Measurements from ENCODE around the gene CUX1.

CUX1 gene

DNA sequence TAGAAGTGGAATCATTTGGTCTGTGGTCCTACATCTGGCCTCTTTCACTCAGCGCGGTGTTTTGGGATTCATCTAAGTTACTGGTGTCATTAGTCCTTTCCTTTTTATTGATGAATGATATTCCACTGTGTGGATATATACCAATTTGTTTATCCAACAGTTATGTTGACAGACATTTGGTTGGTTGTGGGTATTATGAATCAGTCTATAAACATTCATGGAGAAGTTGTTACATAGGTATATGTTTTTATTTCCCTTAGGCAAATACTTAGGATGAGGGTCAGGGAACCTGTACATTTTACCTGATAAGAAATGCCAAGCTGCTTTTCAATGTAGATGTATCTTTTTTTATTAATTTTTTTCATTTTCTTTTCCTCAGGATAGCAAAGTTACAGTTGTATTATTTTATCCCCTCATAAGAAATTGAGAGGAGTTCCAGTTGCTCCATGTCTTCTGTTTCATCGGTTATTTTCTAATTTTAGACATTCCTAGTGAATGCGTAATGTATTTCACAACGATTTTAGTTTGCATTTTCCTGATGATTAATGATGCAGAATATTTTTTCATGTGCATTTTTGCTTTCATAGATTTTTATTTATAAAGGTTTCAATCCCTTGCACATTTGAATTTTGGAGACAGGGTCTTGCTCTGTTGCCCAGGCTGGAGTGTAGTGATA, 265.4 kb downstream of the CUX1 start:
- DNase-seq = no peak

DNA sequence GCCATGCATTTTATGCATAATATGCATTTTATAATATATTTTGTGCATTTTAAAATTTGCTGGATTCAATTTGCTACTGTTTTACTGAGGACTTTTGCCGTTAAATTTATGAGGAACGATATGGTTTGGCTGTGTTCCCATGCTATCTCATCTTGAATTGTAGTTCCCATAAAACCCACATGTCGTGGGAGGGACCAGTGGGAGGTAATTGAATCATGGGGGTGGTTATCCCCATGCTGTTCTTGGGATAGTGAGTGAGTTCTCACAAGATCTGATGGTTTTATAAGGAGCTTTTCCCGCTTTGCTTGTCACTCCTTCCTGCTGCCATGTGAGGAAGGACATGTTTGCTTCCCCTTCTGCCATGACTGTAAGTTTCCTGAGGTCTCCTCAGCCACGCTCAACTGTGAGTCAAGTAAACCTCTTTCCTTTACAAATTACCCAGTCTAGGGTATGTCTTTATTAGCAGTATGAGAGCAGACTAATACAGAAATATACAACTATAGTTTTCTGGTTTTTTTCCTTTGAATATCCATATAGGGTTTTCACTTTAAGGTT, 267.9 kb downstream of the CUX1 start:
- peak; percentile 17 to 27 for DNase-seq

GRCh38 chr7:102089175-102090098, 272.0 kb downstream of the CUX1 start:
- DNase-seq = peak; percentile 15 to 32

GRCh38 chr7:102093599-102094315, 276.3 kb downstream of the CUX1 start:
- DNase-seq = peak; percentile 14 to 25

GRCh38 chr7:102094316-102094650, 276.9 kb downstream of the CUX1 start:
- no peak for DNase-seq

DNA sequence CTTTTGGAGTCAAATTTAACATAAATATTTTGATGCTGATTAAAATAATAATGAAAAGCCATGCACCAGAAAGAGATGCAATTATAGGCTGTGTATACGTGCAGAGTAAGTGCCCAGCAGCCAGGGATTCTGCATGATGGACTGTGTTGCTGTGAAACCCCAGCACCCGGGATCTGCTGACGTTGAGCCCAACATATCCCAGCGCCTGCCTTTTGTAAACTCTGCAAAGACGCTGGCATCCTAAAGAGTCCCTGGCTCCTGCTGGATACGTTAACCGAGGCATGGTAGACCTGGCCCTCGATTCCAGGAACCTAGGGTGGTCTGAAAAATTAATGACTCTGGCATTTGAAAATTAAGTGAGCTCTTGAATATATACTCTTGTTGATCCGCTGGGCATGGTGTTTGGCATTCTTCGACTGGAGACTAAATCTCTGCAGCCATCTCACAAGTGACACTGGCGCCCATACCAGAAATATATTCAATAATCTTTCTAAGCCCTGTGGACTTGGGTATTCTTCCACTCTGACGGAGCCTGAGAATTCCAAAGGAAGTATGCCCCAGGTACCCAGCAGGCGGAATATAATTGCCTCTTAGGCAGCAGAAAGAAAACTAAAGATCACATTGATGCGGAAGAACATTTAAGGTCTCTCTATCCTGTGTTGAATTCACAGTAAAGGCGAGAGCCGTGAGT, 278.0 kb downstream of the CUX1 start:
- DNase-seq = no peak

- DNase-seq = no peak
Observed at GRCh38 chr7:102096012-102096332, 278.5 kb downstream of the CUX1 start.

DNA sequence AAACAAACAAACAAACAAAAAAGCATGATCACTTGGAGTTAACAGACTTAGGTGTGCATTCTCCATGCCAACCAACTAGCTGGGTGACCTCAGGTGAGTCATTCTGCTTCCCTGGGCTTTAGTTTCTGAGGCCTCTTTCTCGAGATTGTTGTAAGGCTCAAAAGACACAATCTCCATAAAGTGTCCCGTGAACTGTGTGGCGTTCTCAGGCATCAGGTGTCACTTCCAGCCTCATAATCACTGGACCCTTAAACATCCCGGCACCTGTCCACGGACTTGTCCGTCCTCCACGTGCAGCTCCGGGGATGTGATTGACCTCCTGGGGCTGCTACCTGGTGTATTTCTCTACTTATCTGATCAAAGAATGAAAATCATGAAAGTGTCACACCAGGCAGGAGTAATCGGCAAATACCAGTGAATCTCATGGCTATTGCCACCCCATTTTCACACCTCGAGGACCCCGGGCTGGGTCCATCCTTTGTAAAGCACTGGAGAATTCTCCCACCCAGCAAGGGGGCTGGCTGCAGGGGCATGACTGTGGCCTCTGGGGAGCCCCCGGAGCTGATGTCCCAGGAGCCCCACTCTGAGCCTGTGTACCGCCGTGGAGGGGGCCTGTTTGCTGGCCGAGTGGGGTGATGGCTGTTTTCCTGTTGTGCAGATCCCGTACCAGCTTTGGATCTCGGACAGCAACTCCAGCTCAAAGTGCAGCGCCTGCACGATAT, 279.4 kb downstream of the CUX1 start:
- no peak for DNase-seq

DNA sequence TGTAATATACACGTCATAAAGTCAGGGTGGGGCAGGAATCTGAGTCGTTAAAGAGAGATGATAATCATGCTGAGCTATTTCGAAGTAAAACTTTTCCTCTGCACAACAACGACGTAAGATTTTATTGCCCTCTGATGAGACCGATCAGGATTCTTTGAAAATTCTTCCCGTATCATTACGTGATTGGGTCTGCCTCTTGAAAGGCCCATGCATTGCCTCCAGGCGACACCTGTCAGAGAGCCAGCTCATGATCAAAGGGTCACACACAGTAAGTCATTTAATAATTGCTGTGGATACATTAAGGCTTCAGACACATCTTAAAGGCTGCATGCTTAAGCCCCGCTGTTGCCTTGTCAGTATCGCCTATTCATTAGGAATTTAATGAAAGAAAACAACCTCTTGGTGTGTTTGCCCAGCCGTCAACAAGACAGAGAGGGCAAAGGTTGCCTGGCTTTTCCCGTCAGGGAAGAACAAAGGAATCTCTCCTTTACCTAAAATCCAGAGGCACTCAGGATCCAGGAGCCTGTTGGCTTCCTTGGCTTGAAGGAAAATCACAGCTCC, 280.3 kb downstream of the CUX1 start:
- DNase-seq = no peak

- DNase-seq = no peak
Observed at GRCh38 chr7:102098986-102099385, 281.6 kb downstream of the CUX1 start.

DNA sequence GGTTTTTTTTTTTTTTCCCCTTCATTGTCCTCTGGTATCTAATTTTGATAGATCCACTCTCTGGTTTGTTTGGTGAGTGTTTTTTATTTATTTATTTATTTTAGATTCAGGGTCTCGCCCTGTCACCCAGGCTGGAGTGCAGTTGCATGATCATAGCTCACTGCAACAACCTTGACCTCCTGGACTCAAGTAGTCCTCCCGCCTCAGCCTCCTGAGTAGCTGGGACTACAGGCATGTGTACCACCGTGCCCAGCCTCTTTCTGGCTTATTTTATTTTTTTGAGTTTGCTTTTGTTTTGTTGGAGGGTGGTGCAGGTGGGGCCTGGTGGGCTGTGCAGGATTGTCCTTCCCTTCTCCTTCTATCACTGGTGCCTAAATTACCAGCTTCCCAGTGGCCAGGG, 282.0 kb downstream of the CUX1 start:
- DNase-seq = no peak

- no peak for DNase-seq
Observed at GRCh38 chr7:102101111-102101551, 283.7 kb downstream of the CUX1 start.

- DNase-seq = no peak
Observed at GRCh38 chr7:102101926-102102325, 284.5 kb downstream of the CUX1 start.

DNA sequence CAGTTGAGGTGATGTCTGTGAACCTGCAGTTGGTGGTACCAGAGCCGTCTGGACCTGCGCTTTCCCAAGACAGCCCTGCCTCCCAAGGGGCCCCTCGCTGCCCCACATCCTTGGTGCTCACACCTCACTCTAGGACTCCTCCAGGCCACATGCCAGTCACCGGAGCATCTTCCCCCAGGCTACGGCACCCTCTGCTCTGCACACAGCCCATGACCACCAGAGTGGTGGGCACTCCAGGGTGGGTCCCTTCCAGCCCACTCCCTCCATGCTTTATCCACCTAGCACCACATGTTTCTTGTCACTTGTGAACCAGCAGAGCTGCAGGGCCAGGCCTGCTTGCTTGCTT, 285.6 kb downstream of the CUX1 start:
- no peak for DNase-seq

- DNase-seq = no peak
Observed at GRCh38 chr7:102104245-102104644, 286.8 kb downstream of the CUX1 start.

DNA sequence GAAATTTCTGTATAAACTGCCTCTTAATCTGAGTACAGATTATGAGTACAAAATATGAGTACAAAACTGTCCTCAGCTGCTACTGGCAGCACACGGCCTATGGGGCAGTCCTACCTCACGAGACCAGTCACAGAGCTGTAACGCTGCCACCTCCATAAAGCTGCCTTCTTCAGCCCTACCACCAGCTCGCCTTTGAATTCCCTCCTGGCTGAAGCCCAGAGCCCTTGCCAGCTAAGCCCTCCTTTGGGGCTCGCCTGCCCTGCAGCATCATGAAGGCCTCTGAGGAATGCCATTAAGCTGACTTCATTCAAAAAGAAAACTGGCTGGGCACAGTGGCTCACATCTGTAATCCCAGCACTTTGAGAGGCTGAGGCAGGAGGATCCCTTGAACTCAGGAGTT, 289.2 kb downstream of the CUX1 start:
- no peak for DNase-seq

- no peak for DNase-seq
Observed at GRCh38 chr7:102107474-102108104, 290.2 kb downstream of the CUX1 start.

GRCh38 chr7:102111061-102112041, 293.9 kb downstream of the CUX1 start:
- DNase-seq = no peak

- DNase-seq = no peak
Observed at GRCh38 chr7:102115181-102115580, 297.8 kb downstream of the CUX1 start.

DNA sequence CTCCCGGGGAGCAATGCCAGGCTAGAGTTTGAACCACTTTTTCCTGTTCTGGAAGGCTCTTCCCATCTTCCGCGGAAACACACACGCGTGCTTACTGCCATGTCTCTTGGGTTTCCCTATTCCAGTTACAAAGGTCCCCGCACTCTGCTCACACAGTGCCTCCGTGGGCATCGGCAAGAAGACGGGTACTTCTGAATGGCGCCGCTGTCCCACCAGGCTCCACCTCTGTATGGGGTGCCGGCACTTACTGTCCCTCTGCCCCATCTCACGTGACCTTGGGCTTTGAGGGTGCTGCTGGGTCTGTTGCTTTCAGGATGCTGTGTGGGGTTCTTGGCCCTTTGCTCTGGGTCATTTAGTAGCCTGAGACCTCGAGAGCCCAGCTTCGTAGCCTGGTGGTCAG, 298.5 kb downstream of the CUX1 start:
- no peak for DNase-seq
